Astrocyte (in vitro differentiated cells and primary cell): ENCODE results near the gene CES1. TPM values are rescaled to one million over a fixed set of nuclear protein-coding genes. Genes with fewer than 3 reads are reported as not detected.
"Not testable (repeated sequence)": the region's sequence is repeated elsewhere in the genome, so short reads cannot be mapped to it uniquely, and the experiment has no call there.

Experiments
- DNase-seq: peaks from one replicate; pipeline ENCODE4 v3.0.0-alpha.2; 2010; ENCODE audit warnings: low read depth
- FAIRE-seq: peaks from 2 replicates; lab custom pipeline; 2011; peaks lifted over from hg19 to GRCh38; lab: Jason Lieb, UNC
- H2AFZ ChIP-seq: 2 replicates; pipeline ENCODE4 v1.6.0; 2012; ENCODE audit warnings: low read depth, low read length, inconsistent platforms
- H3K27ac ChIP-seq: 2 replicates; pipeline ENCODE4 v1.5.1; 2011; ENCODE audit warnings: low read depth, low read length, inconsistent platforms
- H3K27me3 ChIP-seq: 2 replicates; pipeline ENCODE4 v1.6.0; 2011; ENCODE audit warnings: low read length, inconsistent platforms; ENCODE audit not compliant: insufficient read depth
- H3K36me3 ChIP-seq: 2 replicates; pipeline ENCODE4 v1.5.1; 2011; ENCODE audit warnings: low read length, inconsistent platforms; ENCODE audit not compliant: insufficient read depth
- H3K4me1 ChIP-seq: 2 replicates; pipeline ENCODE4 v1.5.1; 2011; ENCODE audit warnings: low read length, inconsistent platforms; ENCODE audit not compliant: insufficient read depth
- H3K4me2 ChIP-seq: 2 replicates; pipeline ENCODE4 v1.6.0; 2012; ENCODE audit warnings: low read length, inconsistent platforms
- H3K4me3 ChIP-seq: 2 replicates; pipeline ENCODE4 v1.5.1; 2011; ENCODE audit warnings: low read depth, mild to moderate bottlenecking, low read length, inconsistent platforms; ENCODE audit not compliant: insufficient read depth
- H3K79me2 ChIP-seq: 2 replicates; pipeline ENCODE4 v1.6.0; 2012; ENCODE audit warnings: mild to moderate bottlenecking, low read length, inconsistent platforms; ENCODE audit not compliant: insufficient read depth
- H3K9ac ChIP-seq: 2 replicates; pipeline ENCODE4 v1.6.0; 2012; ENCODE audit warnings: mild to moderate bottlenecking, low read length, inconsistent platforms
- H3K9me3 ChIP-seq: 2 replicates; pipeline ENCODE4 v1.5.1; 2012; ENCODE audit warnings: low read depth, mild to moderate bottlenecking, low read length, inconsistent platforms; ENCODE audit not compliant: insufficient read depth
- H4K20me1 ChIP-seq: 2 replicates; pipeline ENCODE4 v1.6.0; 2012; ENCODE audit warnings: low read length, inconsistent platforms; ENCODE audit not compliant: insufficient read depth
- H3K27ac Mint-ChIP-seq: one replicate; pipeline ENCODE4 v1.8.0; 2021; ENCODE audit warnings: mild to moderate bottlenecking, mixed read lengths; ENCODE audit not compliant: unreplicated experiment
- H3K27me3 Mint-ChIP-seq: one replicate; pipeline ENCODE4 v1.8.0; 2021; ENCODE audit warnings: low read depth, mixed read lengths; ENCODE audit not compliant: unreplicated experiment
- H3K36me3 Mint-ChIP-seq: one replicate; pipeline ENCODE4 v1.8.0; 2021; ENCODE audit warnings: low read depth, mixed read lengths; ENCODE audit not compliant: unreplicated experiment
- H3K4me1 Mint-ChIP-seq: one replicate; pipeline ENCODE4 v1.8.0; 2021; ENCODE audit warnings: low read depth, mixed read lengths; ENCODE audit not compliant: unreplicated experiment
- H3K4me3 Mint-ChIP-seq: one replicate; pipeline ENCODE4 v1.8.0; 2021; ENCODE audit warnings: mild to moderate bottlenecking, moderate library complexity, mixed read lengths; ENCODE audit not compliant: unreplicated experiment
- H3K9me3 Mint-ChIP-seq: one replicate; pipeline ENCODE4 v1.8.0; 2021; ENCODE audit warnings: mild to moderate bottlenecking, mixed read lengths; ENCODE audit not compliant: unreplicated experiment
- CTCF ChIP-seq: IDR thresholded peaks from 2 replicates; pipeline ENCODE4 v1.5.1; 2011; ENCODE audit warnings: low read depth, mild to moderate bottlenecking, inconsistent platforms, low read length, moderate library complexity; ENCODE audit not compliant: insufficient read depth
- EZH2 ChIP-seq: IDR thresholded peaks from 2 replicates; pipeline ENCODE4 v1.6.1; 2012; ENCODE audit warnings: mild to moderate bottlenecking, low read length, inconsistent platforms; ENCODE audit not compliant: insufficient read depth
- total RNA-seq: library from RNA; stranded (reverse); gene quantifications from 2 replicates; pipeline ENCODE4 v1.2.1, GENCODE V29; 2021

CES1 gene
- total RNA-seq, 1 donor from 2014 or later: not detected

- Histone ChIP-seq H3K9ac (no peak overlapping the region), H3K27ac (no peak overlapping the region), H3K4me3 (no peak overlapping the region), H2AFZ (no peak overlapping the region), H3K36me3 (no peaks in the 10 kb centered on the region), H3K79me2 (no peaks in the 10 kb centered on the region), H4K20me1 (no peaks in the 10 kb centered on the region), H3K4me2 (no peak overlapping the region), H3K4me1 (no peaks in the 10 kb centered on the region), H3K9me3 (no peaks in the 10 kb centered on the region), H3K27me3 (no peaks in the 10 kb centered on the region)
- Mint-ChIP-seq H3K36me3 (no peaks in the 10 kb centered on the region), H3K27ac (no peak overlapping the region), H3K4me3 (no peak overlapping the region), H3K9me3 (peaks cover 9% of the 10 kb centered on the region), H3K27me3 (peaks cover 65% of the 10 kb centered on the region), H3K4me1 (no peaks in the 10 kb centered on the region)
- TF ChIP-seq CTCF: no peak
- no peak for TF ChIP-seq EZH2
- no peak for DNase-seq
- FAIRE-seq: no peak
These were observed 72.4 kb downstream of the CES1 start for GRCh38 chr16:55760310-55761001.

GRCh38 chr16:55759965-55760309, 73.0 kb downstream of the CES1 start:
- not testable (repeated sequence) for FAIRE-seq, H3K9me3 ChIP-seq, H3K27ac Mint-ChIP-seq, H3K79me2 ChIP-seq, H3K27ac ChIP-seq, DNase-seq, H2AFZ ChIP-seq, H3K9me3 Mint-ChIP-seq, H3K36me3 Mint-ChIP-seq, H3K9ac ChIP-seq, H3K4me2 ChIP-seq, H3K36me3 ChIP-seq, H4K20me1 ChIP-seq, H3K4me3 Mint-ChIP-seq, H3K4me1 Mint-ChIP-seq, H3K4me3 ChIP-seq, H3K27me3 ChIP-seq, H3K4me1 ChIP-seq
- H3K27me3 Mint-ChIP-seq: peaks cover 62% of the 10 kb centered on the region

- not testable (repeated sequence) for H3K9ac ChIP-seq, H3K4me1 Mint-ChIP-seq, H3K27ac Mint-ChIP-seq, H3K79me2 ChIP-seq, H3K27me3 ChIP-seq, H3K27ac ChIP-seq, H3K4me3 Mint-ChIP-seq, DNase-seq, H2AFZ ChIP-seq, H3K4me2 ChIP-seq, H3K4me3 ChIP-seq, FAIRE-seq, H3K4me1 ChIP-seq, H3K9me3 ChIP-seq, H3K36me3 Mint-ChIP-seq, H3K36me3 ChIP-seq, H4K20me1 ChIP-seq
- Mint-ChIP-seq H3K27me3 (peaks cover 47% of the 10 kb centered on the region), H3K9me3 (peaks cover 19% of the 10 kb centered on the region)
These were observed 75.0 kb downstream of the CES1 start for GRCh38 chr16:55757595-55758527.
